HG02870 (cell line): ENCODE measurements around the gene LRIG1.
A peak's percentile ranks its signal among the peaks of the same experiment; 100 is the strongest.

Experiments
- ATAC-seq: cut with Tn5 transposase; IDR thresholded peaks from one replicate; pipeline ENCODE4 v1.9.1; 2021; ENCODE audit warnings: mild to moderate bottlenecking, moderate library complexity; ENCODE audit not compliant: unreplicated experiment

LRIG1 gene

DNA sequence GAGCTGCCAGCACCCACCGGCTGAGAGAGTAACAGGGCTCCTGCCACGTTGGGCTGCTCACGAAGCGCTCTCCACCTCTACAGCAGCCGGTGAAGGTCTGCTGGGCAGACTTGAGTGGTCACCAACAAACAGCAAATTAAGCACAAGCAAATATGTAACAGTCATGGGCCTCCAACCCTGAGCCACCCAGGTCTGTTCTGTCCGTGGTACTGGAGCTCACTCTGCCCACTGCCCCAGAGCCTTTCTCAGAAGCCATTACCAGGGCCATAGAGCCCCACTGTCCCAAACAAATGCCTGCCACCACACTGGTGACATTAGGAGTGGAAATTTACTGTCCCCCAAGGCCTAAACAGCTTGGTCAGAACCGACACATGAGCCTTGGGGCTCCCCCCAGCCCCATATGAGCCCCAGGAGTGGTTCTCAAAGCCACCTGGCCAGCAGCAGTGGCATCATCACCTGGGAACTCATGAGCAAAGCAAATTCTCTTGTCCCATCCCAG lies 56.6 kb downstream of the LRIG1 start:
- ATAC-seq: no peak

DNA sequence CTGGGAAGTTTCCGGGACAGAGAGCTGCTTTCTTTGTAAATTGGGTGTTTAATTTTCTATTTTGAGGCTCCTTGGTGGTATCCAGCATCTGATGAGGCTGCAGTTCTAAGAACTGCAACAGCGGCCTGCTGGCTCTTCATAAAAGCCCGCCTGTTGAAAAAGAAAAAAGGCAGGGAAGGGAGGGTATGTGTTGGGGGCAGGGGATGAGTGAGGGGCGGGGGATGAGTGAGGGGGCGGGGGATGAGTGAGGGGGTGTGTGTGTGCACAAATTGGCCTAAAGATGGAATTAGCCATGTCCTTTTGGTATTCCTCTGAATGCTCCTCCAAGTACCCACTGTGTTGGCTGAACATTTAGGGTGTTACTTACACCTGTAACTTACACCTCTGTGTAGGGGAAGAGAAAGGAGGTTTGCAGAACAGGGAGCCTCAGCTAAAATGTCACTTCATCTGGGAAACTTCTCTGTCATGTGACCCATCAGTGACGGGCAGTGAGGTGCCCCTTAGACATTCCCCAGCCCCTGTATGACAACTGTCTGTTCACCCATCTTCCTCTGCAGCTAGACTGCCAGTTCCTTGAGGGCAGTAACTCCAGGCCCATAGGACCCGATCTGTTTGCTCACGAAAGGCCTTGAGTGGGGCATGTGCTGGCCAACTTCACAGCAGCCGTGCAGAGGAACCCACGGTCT lies 57.6 kb downstream of the LRIG1 start:
- ATAC-seq: no peak

DNA sequence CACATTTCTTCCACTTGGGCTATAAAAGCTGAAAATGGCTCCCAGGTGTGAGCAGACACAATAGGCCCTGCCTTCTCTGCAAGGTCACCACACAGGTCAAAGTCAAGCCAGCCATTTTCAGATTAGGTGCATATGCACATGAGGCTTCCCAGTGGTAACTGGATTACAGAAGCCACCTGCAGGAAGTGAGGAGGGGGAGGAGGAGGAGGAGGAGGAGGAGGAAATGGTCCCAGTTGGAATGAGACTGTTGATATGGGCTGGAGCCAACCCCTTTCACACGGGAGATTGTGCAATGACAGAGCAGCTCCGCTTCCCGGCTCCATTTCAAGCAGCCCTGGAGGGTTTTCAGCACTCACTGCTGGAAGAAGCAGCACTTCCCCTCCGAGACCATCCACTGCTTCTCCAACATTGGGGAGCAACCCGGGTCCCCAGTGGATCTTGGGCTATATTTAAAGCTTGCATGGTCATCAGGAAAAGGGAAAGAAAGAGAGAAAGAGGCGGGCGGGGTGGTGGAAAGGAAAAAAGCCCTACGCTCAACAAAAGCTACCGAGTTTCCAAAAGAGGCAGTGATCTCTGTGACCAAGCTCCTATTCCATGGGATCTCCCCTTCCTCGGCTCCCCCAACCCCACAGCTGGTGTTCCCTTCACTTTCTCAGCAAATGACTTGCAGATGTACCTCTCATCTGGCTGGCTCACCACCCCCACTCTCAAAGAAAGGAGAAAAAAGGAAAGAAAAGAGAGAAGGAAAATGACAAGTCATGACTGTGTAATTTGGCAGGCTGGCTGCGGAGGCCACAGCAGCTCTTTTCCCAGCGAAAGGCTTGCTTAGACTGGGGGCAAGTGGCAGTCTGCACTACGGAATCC lies 58.3 kb downstream of the LRIG1 start:
- ATAC-seq: no peak

DNA sequence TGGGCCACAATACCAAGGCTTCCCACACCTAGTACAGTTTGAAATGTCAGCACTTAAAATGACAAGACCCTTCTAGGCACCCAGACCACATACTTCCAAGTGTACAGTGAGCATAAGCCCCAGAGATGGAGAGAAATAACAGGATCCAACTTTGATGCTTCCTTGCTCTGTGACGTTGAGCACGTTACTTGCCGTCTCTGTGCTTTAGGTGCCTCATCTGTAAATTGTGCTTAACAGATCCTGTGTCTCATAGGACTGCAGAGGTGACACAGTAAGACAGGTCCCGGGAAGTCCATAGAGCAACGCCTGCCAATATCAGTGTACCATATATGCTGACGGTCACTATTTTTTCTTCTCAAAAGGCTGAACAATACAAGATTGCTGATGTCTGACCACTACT lies 59.1 kb downstream of the LRIG1 start:
- ATAC-seq: no peak

DNA sequence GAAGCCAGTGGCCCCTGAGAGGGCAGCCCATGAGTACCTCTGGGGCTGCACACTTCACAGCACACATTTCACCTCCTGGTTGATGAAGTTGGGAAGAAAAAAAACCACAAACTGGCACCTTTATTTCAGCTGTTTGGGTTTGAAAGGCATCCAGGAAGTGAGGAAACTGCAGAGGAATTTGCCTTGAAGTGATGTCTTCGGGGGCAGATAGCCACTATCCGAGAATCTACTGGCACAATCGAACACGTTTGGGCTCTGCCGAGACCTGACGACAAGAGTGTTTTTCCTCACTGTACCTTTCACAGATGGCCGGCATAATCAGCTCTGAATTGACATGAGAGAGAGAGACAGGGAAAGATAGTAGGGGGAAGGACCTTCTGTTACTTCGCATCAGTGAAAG lies 59.7 kb downstream of the LRIG1 start:
- ATAC-seq: no peak

DNA sequence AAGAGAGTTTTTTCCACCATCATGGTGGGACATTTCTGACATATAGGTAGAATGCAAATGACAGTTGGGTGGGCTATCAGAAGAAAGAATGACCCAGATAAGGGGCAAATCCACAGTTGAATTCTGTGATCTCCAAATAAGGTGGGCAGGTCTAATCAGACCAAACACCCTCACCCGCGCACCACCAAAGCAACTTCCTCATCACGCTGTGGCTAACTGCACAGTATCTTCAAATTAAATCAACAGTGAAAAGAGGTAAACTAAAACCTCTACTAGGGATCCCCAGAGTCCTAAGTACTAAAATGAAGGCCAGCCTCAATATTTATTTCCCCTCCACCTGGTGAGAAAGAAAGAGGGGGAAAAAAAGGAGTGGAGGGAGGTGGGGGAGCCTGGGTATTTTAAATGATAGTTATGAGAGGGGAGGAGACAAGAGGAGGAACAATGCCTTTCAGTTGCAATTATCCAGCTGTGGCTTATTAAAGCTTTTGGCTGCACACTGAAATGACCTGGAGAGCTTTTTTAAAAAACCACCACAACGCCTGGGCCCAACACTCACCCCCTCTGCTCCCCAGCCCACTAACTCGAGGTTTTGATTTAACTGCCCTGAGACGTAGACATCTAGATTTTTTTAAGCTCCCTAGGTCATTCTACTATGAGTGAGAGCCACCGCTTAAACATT lies 61.0 kb downstream of the LRIG1 start:
- ATAC-seq: peak; percentile 74

DNA sequence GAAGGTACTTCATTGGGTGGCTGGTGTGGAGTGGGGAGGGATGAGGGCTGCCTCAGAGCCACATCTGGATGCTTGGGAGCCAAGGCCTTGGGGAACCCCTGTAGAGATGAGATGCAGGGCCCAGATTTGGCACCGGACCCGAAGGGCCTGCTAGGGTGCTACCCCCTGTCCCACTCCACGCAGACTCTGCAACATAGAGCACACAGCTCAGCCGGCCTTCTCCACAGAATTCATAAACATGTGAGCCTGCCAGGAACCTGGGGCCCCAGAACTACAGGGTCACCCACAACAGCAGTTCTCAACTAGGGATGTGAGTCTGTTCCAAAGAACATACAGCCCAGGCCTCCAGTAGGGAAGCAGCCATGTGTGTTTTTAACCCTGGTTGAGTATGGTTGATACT lies 62.8 kb downstream of the LRIG1 start:
- no peak for ATAC-seq

DNA sequence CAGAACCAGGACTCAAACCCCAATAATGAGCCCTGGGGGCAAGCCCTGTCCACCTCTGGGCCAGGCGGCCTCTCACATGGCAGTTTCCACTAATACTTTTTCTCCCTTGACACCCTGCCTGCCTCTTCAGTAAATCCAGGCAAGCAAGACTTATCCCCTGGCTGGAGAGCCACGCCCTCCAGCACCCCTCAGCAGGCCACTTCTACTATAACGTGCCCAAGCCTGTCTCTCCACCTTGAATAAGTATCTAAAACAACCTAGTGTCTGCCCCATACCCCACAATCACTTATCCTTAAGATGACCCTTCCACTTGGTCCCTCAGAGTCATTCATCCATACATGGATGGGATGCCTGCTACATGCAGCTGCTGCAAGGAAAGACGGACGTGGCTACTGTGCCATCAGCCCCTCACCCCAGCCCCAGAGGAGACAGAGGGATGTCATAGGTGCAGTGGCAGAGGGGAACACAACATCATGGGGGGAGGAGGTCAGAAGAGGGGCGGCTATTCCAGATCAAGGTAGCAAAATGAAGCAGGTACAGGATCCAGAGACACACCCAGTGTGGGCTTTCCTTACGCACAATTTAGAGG lies 63.4 kb downstream of the LRIG1 start:
- no peak for ATAC-seq

DNA sequence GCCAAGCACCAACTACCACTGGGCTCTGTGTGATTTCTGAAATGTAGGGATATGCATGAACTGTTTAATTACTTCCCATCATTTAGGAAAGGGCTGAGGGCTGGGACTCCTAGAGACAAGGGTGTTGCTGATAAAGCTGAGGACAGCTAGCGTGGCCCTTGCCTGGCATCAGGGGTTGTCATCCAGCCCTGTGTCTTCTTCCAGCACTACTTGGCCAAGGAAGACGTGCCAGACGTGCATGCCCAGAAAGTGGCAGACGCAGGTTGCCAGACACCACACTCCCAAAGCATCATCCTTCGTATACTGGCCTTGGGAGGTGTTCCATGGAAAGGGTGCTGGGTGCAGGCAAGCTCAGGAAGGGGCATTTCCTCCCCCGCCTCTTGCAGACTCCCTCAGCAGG lies 64.8 kb downstream of the LRIG1 start:
- ATAC-seq: no peak

DNA sequence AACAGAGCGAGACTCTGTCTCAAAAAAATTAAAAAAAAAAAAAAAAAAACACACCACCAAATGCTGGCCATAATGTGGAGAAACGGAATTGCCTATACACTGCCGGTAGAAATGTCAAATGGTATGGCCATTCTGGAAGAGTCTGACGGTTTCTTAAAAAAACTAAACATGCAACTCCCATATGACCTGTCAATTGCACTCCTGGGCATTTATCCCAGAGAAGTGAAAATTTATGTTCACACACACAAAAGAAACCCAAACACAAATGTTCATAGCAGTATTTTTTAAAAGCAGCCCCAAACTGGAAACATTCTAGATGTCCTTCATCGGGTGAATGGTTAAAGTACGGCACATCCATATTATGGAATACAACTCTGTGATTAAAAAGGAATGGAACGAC lies 66.1 kb downstream of the LRIG1 start:
- no peak for ATAC-seq

DNA sequence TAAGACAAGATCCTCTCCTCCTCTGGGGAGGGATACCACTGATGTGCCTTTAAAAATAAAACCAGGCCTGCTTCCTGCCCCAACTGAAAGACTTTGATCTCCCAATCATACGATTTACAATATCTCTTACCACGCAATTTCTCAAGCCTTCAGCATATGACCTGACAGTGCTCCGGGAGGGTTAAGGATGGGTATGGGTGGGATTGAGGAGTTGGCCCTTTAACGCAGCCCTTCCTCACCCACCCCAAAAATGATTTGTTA lies 67.4 kb downstream of the LRIG1 start:
- no peak for ATAC-seq

DNA sequence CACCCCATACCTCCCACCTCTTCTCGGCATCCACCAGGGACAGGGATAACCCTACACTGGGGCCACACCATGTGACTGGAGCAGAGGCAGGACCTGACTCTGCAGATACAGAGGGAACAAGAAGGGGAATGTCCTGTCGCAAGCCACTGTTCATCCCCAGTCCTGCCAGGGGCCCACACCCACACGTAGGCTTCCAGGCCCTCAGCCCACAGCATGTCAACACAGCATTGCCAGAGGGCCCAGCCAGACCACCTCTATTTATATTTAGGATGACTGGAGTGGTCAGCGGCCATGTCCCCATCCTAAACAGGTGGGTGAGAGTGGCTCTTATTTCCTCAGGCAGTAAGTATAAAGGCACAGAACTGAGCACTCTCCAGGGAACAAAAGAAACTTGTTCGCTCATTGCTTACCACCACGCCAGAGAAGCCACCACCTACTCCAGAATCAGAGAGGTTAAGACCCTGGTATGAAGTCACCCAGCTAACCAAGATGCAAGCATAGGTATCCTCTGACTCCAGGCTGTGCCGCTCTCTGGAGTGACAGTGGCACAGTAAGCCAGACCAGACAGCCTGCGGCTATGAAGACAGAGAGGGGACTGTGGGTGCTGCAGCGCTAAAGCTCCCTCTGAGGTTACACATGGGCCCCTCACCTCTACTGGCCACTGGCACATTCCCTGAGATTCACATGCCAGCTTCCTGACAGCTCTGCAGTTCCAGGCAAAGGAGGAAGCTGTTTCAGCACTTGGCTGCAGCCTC lies 67.9 kb downstream of the LRIG1 start:
- no peak for ATAC-seq

DNA sequence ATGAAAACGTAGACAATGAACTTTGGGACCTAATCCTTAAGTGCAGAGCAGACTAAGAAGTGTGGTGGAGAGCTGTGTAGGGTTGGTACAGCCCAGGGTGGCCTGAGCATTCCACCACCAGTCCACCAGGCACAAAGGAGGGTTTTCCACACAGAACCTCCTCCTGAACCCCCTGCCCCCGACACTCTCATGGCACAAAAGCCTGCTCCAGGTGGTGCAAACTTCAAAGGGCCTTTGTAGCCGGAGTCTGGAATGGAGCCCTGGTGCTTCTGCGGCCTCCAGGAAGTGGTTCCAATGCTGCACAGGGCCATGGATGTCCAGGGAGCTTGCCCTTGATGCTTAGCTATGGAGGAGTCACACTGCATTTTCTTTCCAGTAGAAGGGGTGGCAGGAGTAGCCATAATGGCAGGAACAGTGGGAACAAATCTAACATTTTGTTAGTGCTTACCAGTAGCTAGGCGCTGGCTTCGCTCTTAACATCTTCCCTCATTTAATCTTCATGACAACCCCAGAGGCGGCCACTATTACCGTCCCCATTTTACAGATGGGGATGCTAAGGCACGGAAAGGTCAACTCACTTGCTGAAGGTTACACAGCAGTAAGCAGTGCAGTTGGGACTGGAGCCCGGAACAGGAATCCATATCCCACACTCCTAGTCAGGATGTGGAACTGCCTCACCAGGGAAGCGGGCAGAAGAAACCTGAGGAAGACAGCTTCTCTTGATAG lies 68.6 kb downstream of the LRIG1 start:
- ATAC-seq: no peak

DNA sequence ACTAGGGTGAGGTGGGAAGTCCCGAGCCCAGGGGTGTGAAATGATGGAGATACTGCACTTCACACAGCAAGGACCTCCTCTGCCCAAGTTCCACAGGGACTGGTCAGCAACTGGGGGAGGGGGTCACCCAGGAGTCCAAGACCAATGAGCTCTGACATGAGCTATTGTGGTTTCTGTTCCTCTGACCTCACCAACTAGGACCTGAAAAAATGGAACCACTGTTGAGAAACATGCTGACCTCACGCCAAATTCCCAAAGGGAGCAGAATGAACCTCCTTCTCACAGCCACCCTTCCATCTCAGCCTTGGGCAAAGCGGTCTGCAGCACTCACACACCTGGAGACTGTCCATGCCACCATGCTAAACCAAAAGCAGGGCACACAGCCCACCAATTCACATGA lies 69.3 kb downstream of the LRIG1 start:
- ATAC-seq: no peak

DNA sequence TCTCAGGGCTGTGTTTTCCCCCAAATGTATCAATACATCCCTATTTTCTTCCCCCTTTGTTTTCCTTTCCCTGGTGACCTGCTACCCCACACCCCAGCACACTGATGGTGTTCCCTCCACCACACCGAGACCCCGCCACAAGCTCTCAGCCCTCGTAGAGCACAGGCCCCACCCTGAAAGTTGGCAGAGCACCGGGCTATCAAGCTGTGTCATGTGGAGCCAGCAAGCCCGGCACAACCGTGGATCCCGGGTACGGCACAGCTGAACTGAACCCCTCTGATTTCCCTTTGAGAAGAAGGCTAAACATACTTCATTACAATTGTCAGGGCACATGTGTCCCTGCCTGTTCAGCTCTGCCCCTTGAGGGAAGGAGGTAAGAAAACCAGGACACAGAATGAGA lies 69.9 kb downstream of the LRIG1 start:
- no peak for ATAC-seq

DNA sequence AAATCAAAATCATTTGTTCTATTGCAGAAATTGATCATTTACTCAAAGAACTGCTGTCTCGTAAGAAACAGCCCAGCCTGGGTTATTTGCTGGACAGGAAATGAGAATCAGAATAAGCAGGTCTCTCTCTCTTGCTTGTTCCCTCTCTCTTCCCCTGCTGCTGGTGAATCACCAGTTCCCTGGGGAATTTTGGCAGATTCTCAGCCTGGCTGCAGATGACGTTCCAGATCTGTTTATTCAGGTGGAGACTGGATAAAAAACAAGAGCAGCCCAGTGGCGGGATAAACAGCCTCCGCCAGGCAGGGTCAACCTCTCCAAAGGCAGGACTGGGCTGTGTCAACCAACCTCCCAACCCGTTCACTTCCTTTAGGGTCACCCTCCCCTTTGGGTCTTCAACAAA lies 72.1 kb downstream of the LRIG1 start:
- ATAC-seq: no peak

DNA sequence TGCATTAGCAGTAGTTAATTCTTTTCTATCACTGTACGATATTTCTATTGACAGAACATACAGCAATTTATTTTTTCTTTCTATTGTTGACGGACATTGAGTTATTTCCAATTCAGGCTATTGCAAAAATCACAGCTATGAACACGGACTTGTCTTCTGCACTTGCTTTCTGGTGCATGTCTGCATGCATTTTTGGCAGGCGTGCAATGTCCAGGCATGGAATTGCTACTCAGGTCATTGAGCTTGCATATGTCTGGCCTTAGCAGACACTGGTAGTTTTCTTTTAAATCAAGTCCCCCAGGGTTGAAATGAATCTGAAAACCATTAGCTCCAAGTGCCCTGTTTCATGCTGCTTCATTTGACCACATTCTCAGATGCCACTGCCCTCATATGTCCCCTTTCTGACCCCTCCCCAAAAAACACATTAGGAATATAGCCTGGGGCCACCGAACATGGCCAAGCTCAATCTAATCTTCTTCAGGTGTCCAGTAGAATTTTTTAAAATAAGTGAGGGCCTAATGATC lies 72.8 kb downstream of the LRIG1 start:
- ATAC-seq: no peak

DNA sequence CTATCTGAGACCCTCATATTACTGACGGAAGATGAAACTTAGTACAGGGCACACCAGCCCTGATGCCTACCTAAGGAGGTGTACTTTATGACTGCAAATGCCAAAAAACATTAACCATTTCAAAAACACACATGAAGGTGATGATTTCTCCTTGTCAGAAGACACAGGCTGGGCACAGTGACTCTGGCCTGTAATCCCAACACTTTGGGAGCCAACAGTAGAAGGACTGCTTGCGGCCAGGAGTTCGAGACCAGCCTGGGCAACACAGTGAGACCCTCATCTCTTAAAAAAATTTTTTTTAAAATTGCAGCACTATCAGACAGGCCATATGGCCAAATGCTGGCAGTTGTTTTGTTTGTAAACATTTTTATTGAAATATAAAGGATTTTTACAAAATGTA lies 73.5 kb downstream of the LRIG1 start:
- no peak for ATAC-seq

DNA sequence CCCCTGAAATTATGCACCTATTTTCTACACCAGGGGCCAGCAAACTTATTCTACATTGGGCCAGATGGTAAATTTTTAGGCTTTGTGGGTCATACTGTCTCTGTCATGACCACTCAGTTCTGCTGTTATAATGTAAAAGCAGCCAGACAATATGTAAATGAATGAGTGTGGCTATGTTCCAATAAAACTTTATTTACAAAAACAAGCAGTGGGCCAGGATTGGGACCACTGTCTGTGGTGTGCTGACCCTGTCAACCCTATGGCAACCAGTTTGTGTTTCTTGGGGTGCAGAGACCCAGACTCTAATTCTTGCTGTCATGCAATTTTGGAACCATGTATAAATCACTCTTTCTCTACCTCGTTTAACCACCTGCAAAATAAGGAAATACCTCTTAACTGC lies 74.7 kb downstream of the LRIG1 start:
- ATAC-seq: no peak

DNA sequence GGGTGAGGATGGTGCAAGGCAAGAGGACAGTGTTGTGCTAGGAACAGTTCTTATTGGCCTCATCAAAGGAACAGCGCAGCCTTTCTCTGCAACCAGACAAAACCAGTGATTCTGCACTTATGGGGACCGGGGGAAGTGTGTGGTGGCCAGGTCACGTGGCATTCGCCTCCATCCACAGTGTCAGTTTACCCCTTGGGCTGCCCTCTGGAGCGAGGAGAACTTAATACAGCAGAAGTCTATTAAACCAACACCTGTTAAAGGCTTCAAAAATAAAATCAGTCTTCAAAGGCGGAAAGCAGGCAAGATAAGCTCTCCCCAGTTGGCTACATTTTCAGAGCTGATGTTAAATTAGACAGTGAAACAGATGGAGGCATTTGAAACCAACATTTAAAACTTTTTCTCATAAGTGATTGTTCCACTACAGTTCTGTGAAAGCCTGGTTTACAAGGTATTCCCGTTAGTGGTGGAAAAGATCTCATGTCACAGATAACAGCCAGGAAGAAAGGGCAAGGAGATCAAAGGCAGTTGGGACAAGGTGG lies 75.2 kb downstream of the LRIG1 start:
- no peak for ATAC-seq
